Muscle of back (tissue), 11 donors: Measurements from ENCODE around the gene RFX1. TPM values are rescaled to one million over a fixed set of nuclear protein-coding genes. Genes with fewer than 3 reads are reported as not detected.

ENCODE experiments used
- DNase-seq, 3 donors: peaks; one replicate each; pipeline versions ENCODE4 v3.0.0 to v3.0.0-alpha.2; 2013
- polyA plus RNA-seq, 10 donors: library from polyadenylated mRNA; unstranded; fragments of 120-200 nt; gene quantifications; one replicate each; pipeline ENCODE4 v1.2.1, GENCODE V29; 2013; ENCODE audit not compliant: insufficient read length in 10 of 10

Gene RFX1
- polyA plus RNA-seq, 10 donors: 4.7 to 8.4 (median 6.9) TPM

GRCh38 chr19:13996928-13997630, 9.0 kb downstream of the RFX1 start:
- no peak for DNase-seq

DNA sequence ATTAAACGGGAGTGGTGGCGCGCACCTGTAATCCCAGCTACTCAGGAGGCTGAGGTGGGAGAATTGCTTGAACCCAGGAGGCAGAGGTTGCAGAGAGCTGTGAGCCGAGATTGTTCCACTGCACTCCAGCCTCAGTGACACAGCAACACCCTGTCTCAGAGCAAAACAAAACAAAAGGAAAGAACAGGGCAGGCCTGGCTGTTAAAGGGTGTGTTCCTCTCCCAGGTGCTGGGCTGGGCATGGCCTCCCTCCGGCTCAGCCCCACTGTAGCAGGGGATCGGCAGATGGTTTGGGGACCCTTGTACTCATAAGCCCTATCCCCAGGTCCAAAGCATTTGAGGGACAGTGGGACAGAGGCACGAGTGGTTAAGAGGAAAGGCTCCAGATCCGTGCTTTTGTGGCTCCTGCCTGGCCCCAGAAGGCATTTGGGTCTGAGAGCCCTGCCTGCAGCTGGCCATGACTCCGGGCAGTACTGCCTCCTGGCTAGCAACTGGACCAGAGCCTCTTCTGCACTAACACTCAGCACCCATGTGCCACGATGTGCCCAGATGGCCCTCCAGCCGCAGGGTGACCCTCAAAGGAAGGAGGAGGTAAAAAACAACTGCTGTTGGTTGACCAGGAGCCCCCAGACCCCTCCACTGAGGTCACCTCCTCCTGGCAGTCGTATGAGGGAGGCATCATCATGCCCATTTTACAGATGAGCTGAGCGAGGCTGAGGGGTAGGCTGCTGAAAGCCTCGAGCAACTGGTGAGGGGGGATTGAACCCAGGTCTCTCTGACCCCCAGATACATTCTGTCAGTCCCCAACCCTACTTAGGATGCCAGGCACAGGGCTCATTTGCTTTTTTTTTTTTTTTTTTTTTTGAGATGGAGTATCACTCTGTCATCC, 10.0 kb downstream of the RFX1 start:
- no peak for DNase-seq

- DNase-seq: no peak
Measured at GRCh38 chr19:13995017-13995728, 10.9 kb downstream of the RFX1 start.

DNA sequence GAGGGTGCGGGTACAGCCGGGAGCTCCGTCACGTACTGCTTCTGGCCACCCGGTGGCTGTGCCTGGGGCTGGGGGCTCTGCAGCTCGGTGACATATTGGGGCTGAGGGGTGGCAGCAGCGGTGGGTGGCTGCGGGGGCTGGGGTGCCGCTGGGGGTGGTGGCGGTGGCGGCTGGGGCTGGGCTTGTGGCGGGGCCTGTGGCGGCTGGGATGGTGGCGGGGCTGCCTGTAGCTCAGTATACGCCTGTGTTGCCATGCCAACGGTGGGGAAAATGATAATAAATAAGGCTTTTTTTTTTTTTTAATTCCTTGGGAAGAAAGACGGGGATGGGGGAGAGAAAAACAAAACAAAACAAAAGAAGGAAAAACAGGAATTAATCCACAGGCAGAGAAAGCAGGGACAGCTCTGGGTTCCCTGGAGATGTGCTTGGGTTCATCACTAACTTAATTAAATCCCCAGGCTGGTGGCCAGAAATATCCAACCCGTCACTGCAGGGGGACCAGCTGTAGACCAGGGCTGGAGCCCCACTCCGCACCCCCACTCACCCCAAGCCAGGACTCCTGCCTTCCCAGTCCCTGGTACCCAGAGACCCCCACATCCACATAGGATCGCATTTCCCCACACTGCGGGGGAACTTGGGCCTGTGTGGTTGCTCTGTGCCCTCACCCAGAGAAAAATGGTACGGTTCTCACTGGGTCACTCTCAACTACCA, 12.4 kb downstream of the RFX1 start:
- no peak for DNase-seq

GRCh38 chr19:13992025-13992424, 14.1 kb downstream of the RFX1 start:
- no peak for DNase-seq

DNA sequence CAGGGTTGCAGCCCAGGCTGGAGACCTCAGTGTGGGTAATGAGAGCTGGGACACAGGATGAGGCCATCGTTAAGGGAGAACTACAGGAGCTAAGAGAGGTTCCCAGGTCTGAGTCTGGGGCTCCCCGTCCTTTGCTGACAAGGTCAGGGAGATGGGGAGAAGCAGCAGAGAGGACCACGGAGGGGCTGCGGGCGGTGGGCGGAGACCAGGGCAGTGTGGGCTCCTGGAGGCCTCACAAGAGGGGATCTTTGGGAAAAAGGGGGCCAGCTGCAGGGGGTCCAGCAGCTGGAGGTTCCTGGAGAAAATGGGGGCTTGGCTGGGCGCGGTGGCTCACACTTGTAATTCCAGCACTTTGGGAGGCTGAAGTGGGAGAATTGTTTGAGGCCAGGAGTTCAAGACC, 16.0 kb downstream of the RFX1 start:
- DNase-seq: no peak

- no peak for DNase-seq
Measured at GRCh38 chr19:13989487-13989886, 16.6 kb downstream of the RFX1 start.

DNA sequence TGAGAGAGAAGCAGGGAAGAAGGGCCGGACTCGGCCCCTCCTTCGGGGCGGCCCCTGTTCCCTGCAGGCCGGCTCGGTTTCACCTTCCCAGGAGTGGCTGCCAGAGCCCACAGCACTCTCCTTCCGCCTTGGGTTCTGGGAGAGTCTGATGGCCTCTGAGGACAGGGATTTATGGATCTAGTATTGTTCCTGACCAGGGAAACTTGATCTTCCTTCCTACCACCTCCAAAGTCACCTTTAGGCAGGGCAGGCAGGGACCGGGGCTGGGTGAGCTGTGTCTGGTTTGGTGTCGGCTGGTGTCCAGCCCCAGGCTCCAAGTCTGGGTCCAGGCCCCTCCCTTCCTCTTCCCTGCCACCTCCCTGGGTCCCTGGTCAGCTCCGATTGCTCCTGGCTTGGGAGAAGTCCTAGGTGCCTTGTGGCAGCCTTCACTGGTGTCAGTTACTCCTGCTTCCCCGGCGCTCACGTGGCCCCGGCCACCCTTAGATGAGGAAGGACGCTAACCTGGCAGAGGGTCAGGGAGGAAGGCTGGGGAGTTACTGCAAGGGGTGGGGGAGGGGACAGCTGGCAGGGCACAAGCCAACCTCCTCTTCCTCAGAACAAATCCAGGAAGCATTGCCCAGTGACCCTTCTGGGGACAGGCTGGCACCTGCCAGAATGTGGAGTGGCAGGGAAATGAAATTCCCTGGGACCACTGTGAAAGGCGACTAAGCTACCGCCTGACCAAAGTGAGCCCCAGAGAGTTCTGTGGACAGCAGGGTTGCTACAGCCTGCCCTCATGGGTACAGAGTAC, 18.8 kb downstream of the RFX1 start:
- DNase-seq: peak in 1 of 3 donors; percentile 43

DNA sequence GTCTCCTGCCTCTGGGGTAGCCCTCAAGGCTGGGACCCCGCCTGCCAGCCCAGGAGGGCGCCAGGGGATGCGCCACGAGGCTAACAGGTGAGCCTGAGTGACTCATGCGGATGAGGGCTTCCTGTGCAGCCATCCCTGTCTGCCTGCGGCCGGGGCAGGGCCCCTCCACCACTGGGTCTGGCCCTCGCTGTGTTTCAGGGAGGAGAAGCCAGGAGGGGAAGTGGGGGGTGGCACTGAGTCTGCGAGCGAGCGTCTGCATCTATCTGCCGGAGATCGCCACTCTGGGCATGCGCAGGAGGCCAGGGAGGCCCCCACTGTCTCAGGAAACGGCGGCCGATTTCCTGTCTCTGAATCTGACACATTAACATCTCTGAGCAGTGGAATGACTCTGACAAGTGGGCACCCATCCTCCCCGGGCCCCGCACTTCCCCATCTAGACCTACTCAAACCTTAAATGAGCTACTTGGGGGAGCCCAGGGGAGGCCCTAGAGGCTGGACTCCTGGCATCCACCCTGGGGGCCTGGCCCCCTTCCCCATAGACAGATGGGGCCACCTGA, 19.7 kb downstream of the RFX1 start:
- peak; percentile 82 to 92 (median 86) for DNase-seq

GRCh38 chr19:13985771-13986347, 20.3 kb downstream of the RFX1 start:
- no peak for DNase-seq

DNA sequence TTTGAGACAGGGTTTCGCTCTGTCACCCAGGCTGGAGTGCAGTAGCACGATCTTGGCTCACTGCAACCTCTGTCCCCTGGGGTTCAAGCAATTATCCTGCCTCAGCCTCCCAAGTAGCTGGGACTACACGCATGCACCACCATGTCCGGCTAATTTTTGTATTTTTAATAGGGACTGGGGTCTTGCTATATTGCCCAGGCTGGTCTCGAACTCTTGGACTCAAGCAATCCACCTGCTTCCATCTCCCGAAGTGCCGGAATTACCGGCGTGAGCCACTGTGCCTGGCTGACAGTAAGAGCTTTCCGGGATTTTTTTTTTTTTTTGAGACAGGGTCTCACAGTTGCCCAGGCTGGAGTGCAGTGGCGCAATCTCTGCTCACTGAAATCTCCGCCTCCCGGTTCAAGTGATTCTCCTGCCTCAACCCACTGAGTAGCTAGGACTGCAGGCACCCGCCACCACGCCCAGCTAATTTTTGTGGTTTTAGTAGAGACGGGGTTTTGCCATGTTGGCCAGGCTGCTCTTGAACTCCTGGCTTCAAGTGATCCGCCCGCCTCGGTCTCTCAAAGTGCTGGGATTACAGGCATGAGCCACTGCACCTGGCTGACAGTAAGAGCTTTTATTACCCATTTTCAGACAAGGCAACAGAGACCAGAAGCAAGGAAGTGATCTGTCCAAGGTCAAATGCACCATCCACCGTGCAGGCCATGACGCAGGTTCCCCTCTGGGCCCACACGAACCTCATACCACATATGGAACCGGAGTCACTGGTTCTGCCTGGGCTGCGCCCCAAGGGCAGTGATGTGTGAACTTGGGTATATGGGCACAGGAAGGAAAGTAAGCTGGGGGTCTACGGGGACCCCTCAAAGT, 21.0 kb downstream of the RFX1 start:
- no peak for DNase-seq

DNA sequence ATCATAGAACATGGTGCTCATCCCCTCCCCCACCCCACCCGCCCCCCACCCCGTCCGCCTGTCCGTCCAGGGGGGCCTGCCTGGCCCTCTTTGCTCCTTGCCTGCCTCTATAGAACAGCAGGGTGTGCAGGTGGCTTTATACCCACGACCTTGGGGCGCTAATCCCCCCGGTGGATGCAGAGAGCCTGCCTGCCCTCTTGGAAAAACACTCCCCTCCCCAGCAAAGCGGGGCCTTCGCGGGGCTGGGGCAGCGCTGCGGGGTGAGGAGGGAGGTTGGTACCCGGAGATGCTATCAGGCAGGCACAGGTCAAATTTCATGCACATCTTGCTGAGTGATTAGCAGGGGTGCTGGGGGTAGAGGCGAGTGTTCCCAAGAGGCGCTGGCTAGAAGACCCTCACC, 21.9 kb downstream of the RFX1 start:
- no peak for DNase-seq

- DNase-seq: no peak
Measured at GRCh38 chr19:13983213-13983889, 22.8 kb downstream of the RFX1 start.

- no peak for DNase-seq
Measured at GRCh38 chr19:13982773-13983172, 23.3 kb downstream of the RFX1 start.

DNA sequence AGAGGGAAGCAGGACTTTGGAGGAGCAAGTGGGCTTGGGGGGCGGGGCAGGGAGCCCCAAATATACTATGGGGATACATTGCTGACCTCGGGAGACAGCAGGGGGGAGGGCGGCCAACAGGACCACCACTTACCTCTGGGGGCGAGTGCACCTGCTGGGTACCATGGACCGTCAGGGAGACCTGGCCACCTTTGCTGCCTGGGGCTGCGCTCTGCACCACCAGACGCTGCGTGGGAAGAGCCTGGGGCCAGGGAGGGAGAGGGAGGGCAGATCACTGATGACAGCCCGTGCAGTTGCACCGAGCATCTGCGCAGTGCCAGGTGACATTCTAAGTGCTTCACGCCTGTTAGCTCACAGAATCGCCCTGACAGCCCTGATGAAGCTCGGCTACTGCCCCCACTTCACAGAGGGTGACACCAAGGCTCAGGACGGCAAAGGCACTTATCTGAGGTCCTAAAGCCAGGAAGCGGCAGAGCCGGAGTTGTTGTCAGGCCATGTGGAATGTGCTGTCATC, 24.1 kb downstream of the RFX1 start:
- no peak for DNase-seq

DNA sequence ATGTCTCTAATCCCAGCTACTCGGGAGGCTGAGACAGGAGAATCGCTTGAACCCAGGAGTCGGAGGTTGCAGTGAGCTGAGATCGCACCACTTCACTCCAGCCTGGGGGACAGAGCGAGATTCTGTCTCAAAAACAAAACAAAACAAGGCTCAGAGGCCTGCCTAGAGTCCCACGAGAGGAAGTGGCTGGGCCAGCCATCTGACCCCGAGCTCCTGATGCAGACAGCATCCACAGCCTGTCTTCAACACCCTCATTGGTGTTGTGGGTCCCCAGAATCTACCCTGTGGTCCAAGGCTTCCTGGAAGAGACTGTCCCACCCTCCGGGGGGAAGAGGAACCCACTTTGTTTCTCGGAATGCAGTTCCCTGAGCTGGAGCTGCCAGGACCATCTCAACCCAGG, 24.7 kb downstream of the RFX1 start:
- DNase-seq: no peak

GRCh38 chr19:13981021-13981420, 25.1 kb downstream of the RFX1 start:
- DNase-seq: no peak

DNA sequence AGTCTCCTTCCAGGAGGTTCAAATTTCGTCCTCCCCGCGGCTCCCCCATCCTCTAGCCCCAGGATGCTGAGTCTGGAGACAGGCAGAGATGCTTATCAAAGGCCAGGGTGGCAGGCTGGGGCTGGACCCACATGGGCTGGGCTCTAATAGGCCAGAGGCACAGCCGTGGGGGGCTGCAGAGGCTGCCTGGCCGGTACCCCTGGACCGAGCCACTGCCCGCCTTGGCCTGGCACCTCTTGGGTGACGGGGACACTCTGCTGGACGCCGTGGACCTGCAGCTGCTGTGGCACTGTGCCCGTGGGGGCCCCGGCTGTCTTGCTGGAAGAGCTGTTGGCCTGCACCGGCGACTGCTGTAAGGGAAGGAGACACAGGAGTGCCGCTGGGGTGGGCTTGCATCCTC, 25.8 kb downstream of the RFX1 start:
- no peak for DNase-seq
